Activated T-cell treated with anti-CD3 and anti-CD28 coated beads, Interleukin-2, amount 50 U/mL, for 4 hours (primary cell): ENCODE results near the gene GRM3. TPM values are rescaled to one million over a fixed set of nuclear protein-coding genes. Genes with fewer than 3 reads are reported as not detected.
"Not testable (repeated sequence)": the region's sequence is repeated elsewhere in the genome, so short reads cannot be mapped to it uniquely, and the experiment has no call there.

ENCODE experiments used
- ATAC-seq, 2 donors: fragments of 200-7000 bp; cut with Tn5 transposase; one replicate each; pipeline ENCODE4 v1.10.0; 2021
- DNase-seq: peaks from one replicate; pipeline ENCODE4 v3.0.0-alpha.2; 2020
- H3K27me3 Mint-ChIP-seq: one replicate; pipeline ENCODE4 v1.8.0; 2021; ENCODE audit warnings: low read depth, mixed read lengths
- H3K36me3 Mint-ChIP-seq: one replicate; pipeline ENCODE4 v1.8.0; 2022; ENCODE audit warnings: mixed read lengths; ENCODE audit not compliant: insufficient read depth
- H3K4me1 Mint-ChIP-seq: one replicate; pipeline ENCODE4 v1.8.0; 2021; ENCODE audit warnings: low read depth, mixed read lengths
- H3K4me3 Mint-ChIP-seq: one replicate; pipeline ENCODE4 v1.8.0; 2021; ENCODE audit warnings: mild to moderate bottlenecking, moderate library complexity, mixed read lengths
- H3K9me3 Mint-ChIP-seq: one replicate; pipeline ENCODE4 v1.8.0; 2021; ENCODE audit warnings: mixed read lengths
- total RNA-seq, 3 donors: library from RNA; stranded (reverse); gene quantifications; one replicate each; pipeline ENCODE4 v1.2.1, GENCODE V29; 2021

The GRM3 gene
- not detected for total RNA-seq

DNA sequence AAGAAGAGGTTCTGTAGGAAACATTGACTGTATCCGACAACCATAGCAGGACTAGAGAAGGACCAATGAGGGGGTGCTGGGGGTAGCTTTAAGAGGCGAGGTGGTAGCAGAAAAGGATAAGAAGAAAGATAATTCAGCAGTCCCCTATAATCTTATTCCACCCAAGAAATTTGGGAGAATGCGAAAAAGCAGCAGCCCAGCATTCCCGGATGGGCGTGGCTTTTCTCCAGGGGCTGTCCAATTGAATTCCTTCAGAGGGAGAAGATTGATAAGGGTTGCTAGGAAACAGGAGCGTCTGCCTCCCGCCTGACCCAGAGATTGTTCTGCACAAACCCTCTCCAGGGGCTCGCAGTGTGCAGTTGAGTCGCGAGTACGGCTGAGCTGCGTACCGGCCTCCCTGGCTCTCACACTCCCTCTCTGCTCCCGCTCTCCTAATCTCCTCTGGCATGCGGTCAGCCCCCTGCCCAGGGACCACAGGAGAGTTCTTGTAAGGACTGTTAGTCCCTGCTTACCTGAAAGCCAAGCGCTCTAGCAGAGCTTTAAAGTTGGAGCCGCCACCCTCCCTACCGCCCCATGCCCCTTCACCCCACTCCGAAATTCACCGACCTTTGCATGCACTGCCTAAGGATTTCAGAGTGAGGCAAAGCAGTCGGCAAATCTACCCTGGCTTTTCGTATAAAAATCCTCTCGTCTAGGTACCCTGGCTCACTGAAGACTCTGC, at the start of gene GRM3:
Gene GRM3, plus strand, starts transcription at position 349 of the 721 bp plus-strand sequence. CDS start 121,237 bp downstream, outside the sequence.
- H3K9me3 Mint-ChIP-seq, result no peaks in the 10 kb centered on the region
- DNase-seq, result no peak
- H3K27me3 Mint-ChIP-seq, result peaks cover 26% of the 10 kb centered on the region
- H3K36me3 Mint-ChIP-seq, result no peaks in the 10 kb centered on the region
- no peak within 1 kb of the TSS for H3K4me3 Mint-ChIP-seq
- H3K4me1 Mint-ChIP-seq, result no peaks in the 10 kb centered on the region
- no peak for ATAC-seq

DNA sequence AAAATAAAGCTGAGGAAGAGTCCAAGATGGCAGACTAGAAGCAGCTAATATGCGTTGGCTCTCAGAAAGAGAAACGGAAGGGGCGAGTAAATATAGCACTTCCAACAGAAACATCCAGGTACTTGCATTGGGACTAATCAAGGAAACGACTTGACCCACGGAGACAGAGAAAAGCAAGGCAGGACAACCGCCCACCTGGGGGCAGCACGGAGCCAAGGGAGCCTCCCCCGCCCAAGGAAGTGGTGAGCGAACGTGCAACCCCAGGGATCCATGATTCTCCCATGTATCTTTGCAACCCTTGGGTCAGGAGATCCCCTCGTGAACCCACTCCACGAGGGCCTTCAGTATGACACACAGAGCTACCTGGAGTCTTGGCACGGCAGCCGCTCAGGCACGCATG, 45.4 kb upstream of the GRM3 start:
- DNase-seq, result no peak

DNA sequence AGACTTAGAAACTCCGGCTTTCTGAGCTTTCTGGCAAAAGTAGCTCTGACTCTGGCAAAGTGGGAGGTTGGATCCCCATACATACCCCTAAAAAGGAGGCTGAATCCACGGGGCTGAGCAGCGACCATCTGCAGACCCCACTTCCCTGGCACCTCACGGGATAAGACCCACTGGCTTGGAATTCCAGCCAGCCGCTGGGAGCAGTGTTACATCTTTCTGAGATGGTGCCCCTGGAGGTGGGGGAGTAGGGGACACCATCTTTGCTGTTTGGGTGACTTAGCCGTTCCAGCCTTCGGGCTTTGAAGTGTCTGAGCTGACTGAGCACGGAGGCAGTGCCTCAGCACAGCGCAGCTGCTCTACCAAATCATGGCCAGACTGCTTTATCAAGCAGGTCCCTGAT, 45.0 kb upstream of the GRM3 start:
- ATAC-seq (no peak), DNase-seq (no peak)
- Mint-ChIP-seq H3K9me3 (peaks cover 4% of the 10 kb centered on the region), H3K4me3 (no peak overlapping the region), H3K27me3 (no peaks in the 10 kb centered on the region), H3K4me1 (no peaks in the 10 kb centered on the region), H3K36me3 (no peaks in the 10 kb centered on the region)

More for the DNA sequence above, 45.4 kb upstream of the GRM3 start:
- Mint-ChIP-seq H3K27me3 (no peaks in the 10 kb centered on the region), H3K4me1 (no peaks in the 10 kb centered on the region), H3K9me3 (peaks cover 4% of the 10 kb centered on the region), H3K4me3 (no peak overlapping the region), H3K36me3 (no peaks in the 10 kb centered on the region)
- ATAC-seq, result no peak

DNA sequence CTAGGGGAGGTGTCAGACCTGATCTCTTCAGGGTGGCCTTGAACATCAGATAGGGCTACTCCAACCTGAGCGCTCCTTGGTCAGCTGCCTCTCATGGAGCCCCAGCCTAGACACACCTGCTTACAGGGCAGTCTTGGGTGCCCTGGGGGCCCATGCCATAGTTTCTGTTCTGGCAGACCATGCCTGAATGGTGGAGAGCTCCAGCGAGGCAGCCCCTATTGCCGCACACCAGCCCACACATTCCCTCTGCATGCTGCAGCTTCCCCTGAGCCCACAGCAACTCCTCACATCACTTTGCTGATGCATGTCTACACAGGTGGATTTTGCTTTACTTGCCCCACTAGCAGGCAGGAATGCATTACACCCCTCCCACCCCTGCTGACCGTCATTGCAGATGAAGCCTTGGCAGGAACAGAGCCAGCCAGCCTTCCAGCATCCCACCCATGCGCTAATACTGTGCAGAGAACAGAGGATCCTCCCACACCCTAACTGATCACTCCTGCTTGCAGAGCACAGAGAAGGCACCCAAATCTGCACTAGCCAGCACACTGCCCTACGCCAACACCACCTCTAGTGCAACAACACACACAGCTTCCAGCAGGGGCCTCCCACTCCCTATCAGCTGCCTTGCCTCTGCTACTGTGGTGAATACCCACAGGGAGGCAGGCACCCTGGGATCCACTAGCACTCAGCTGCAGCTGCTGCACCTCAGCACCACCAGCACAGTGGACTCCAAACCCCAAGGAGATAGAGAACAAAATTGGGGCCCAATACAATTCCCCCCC, 43.0 kb upstream of the GRM3 start:
- no peaks in the 10 kb centered on the region for H3K4me1 Mint-ChIP-seq
- ATAC-seq (no peak), DNase-seq (no peak)
- no peak overlapping the region for H3K4me3 Mint-ChIP-seq
- no peaks in the 10 kb centered on the region for H3K36me3 Mint-ChIP-seq
- no peaks in the 10 kb centered on the region for H3K27me3 Mint-ChIP-seq
- H3K9me3 Mint-ChIP-seq, result peaks cover 4% of the 10 kb centered on the region

DNA sequence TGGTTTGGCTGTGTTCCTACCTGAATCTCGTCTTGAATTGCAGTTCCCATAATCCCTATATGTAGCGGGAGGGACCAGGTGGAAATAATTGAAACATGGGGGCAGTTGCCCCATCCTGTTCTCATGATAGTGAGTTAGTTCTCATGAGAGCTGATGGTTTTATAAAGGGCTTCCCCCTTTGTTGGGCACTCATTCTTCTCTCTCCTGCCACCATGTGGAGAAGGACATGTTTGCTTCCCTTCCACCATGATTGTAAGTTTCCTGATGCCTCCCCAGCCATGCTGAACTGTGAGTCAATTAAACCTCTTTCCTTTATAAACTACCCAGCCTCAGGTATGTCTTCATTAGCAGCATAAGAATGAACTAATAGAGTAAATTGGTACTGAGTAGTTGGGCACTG, 28.0 kb upstream of the GRM3 start:
- not testable (repeated sequence) for DNase-seq, ATAC-seq, H3K4me1 Mint-ChIP-seq, H3K36me3 Mint-ChIP-seq, H3K27me3 Mint-ChIP-seq, H3K4me3 Mint-ChIP-seq
- H3K9me3 Mint-ChIP-seq, result peaks cover 26% of the 10 kb centered on the region

DNA sequence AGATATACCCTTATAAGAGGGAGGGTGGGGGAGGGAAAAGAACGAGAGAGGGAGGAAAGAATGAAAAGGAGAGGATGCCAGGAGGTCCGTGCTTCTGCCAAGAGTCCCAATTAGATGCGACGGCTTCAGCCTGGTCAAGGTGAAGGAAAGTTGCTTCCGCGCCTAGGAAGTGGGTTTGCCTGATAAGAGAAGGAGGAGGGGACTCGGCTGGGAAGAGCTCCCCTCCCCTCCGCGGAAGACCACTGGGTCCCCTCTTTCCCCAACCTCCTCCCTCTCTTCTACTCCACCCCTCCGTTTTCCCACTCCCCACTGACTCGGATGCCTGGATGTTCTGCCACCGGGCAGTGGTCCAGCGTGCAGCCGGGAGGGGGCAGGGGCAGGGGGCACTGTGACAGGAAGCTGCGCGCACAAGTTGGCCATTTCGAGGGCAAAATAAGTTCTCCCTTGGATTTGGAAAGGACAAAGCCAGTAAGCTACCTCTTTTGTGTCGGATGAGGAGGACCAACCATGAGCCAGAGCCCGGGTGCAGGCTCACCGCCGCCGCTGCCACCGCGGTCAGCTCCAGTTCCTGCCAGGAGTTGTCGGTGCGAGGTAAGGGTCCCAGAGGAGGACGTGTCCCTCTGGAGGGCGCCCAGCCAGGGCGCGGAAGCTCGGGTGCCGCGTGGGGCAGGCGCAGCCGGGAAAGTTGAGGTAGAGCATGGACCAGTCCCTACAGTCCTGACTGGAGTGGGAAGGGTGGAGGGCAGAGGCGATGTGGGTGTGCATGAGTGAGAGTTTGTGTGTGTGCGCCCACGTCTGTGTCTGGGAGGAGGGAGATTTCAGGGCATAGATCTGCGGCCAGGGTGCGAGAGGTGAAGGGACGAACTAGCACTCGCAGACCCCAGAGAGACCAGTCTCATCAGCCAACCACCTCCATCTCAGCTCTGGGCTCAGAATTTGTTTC, 844 bp downstream of the GRM3 start:
- ATAC-seq, result no peak
- Mint-ChIP-seq H3K27me3 (peaks cover 26% of the 10 kb centered on the region), H3K36me3 (no peaks in the 10 kb centered on the region), H3K9me3 (no peaks in the 10 kb centered on the region), H3K4me1 (no peaks in the 10 kb centered on the region), H3K4me3 (no peak overlapping the region)
- DNase-seq, result no peak

DNA sequence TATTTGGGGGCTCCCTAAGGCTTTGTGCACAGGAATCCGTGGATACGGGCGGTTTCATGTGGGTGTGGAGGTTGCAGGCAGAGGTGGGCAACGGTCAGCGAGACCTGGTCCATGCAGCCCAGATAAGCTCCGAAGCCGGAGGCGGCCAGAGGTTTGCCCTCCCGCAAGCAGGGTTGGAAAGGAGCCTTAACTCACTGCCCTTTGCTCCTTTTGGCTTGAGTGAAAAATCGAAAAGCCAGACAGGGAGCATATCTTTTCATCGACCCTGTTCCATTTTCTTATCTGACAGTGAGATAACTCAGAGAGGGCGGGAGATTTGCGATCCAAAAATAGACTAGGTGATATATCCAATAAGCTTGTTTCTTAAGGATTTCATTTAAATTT, 1.5 kb downstream of the GRM3 start:
- Mint-ChIP-seq H3K9me3 (no peaks in the 10 kb centered on the region), H3K4me3 (no peak overlapping the region), H3K4me1 (no peaks in the 10 kb centered on the region), H3K27me3 (peaks cover 26% of the 10 kb centered on the region), H3K36me3 (no peaks in the 10 kb centered on the region)
- ATAC-seq, result no peak
- no peak for DNase-seq

DNA sequence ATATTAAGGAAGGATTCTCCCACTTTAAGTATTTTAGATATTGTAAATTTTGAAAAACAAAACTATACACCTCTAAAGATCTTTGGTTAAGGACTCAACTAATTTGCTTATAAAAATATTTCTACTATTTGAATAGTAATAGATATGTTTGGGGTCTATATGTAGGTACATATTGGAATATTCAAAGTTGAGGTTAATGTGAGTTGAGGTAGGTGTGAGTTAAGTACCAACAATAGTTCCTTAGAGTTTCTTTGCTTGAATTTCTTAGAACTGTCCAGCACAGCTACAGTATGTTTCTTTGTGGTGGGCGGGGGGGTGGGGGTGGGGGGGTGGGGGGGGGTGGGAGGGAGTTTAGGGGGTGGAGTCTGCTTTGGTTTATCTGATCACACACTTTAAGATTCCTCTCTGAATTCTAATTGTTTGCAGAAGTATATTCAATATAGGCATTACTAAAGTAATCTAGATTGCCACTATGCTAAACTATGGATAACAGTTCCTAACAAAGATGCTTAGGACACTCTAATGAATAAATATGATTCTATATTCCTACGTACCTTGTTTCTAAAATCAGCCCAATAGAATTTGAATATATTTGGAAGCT, 2.1 kb downstream of the GRM3 start:
- no peak overlapping the region for H3K4me3 Mint-ChIP-seq
- H3K9me3 Mint-ChIP-seq, result no peaks in the 10 kb centered on the region
- ATAC-seq, result no peak
- no peak for DNase-seq
- H3K27me3 Mint-ChIP-seq, result peaks cover 26% of the 10 kb centered on the region
- no peaks in the 10 kb centered on the region for H3K36me3 Mint-ChIP-seq
- no peaks in the 10 kb centered on the region for H3K4me1 Mint-ChIP-seq

DNA sequence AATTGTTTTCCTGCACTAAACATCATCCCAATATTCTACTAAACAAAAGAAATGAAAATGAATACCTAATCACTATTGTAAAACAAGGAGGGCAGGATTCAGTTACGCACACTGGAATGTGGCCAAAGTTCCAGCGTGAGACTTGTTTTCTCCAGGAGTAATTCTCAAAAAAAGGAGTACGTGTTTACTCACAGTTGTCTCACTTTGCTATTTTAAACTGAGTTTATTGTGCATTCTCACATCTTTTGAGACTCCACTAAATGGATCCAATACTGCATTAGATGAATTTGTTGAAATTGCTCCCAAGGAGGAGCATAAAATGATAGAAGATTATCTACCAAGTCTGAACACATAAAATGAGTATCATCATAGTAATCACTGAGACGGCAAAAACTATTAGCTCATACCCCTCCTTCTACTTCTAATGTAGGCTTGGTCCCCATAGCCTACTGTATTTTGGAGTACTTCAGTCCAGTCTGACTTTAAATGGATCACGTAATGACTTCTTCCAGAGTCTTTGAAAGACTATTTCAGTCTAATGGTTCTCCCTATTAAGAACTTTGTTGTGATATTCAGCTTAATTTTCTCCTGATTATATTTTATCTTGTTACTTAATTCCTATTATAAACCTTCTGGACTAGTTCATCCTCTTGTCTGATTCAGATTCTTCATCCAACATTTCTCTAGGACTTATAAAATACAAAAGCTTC, 3.8 kb downstream of the GRM3 start:
- H3K27me3 Mint-ChIP-seq, result peaks cover 22% of the 10 kb centered on the region
- DNase-seq (no peak), ATAC-seq (no peak)
- H3K9me3 Mint-ChIP-seq, result no peaks in the 10 kb centered on the region
- H3K36me3 Mint-ChIP-seq, result no peaks in the 10 kb centered on the region
- no peak overlapping the region for H3K4me3 Mint-ChIP-seq
- H3K4me1 Mint-ChIP-seq, result no peaks in the 10 kb centered on the region

DNA sequence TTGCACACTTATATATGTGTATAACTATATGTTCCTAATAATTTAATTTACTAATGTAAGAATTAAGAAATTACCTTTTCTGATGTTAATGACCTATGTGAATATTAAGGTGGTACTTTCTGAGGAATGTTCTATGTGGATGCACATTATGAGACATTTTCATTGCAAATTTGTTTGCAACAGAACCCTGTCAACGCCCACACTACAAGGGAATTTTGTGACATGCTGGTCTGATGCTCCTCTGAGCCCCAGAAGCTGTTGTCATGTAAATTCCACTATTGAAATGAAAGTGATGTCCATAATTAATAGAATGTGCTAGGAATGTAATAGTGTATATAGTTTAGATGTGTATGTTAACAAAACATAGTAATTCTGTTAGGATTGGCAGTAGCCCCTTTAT, 4.5 kb downstream of the GRM3 start:
- Mint-ChIP-seq H3K27me3 (peaks cover 22% of the 10 kb centered on the region), H3K36me3 (no peaks in the 10 kb centered on the region)

DNA sequence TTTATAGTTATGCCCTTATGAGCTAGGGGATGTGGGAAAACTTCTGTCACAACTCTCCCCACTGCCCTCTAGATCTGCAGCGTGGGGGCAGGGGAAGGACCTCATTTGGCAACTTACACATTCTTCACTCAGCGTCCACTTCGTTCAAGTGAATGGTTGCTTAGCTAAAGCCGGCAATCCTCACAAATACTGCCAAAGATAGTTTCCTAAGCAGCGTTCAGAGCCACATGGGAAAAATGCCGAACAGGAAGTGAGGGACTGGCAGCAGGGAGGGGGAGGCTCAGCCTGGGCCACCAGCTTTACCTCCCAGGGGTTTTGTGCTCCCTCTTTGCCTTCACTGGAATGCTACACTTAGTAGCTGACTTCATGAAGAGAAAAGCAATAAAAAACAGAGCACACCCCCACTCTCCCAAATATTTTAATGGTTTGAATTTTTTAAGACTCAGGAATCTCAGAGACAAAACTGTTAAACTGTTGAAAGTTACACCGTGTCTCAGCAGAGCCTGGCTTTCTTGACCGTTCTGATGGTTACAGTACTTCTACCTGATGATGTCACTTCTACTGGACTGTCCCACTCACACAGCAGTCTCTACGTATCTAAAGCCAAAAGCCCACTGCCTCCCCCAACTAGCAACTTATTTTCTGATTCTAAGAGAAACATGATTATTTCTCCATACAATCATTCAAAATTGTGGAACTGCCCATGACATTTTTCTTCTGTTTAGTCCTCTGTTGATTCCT, 10.4 kb downstream of the GRM3 start:
- DNase-seq, result no peak
- Mint-ChIP-seq H3K9me3 (no peaks in the 10 kb centered on the region), H3K4me3 (no peak overlapping the region), H3K27me3 (no peaks in the 10 kb centered on the region), H3K4me1 (no peaks in the 10 kb centered on the region), H3K36me3 (no peaks in the 10 kb centered on the region)
- ATAC-seq, result no peak

More for the DNA sequence above, 4.5 kb downstream of the GRM3 start:
- Mint-ChIP-seq H3K9me3 (no peaks in the 10 kb centered on the region), H3K4me1 (no peaks in the 10 kb centered on the region), H3K4me3 (no peak overlapping the region)
- ATAC-seq, result no peak
- DNase-seq, result no peak

DNA sequence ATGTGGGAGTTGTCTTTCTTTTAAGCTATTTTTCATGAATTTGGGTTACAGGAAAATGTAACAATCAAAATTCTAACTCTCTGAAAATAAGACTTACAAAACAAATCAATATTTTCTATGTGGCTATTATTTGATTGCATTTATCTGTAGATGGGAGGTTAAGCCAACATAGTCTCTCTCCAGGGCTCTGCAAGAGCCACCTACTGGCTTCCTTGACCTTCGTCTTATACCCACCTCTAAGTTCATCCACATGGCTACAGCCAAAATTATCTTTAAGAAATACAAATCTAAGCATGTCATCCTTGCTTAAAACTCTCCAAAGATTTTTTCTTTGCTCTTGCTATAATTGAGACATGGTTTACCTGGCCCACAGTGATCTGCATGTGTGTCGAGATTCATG, 14.2 kb downstream of the GRM3 start:
- Mint-ChIP-seq H3K36me3 (no peaks in the 10 kb centered on the region), H3K4me1 (no peaks in the 10 kb centered on the region), H3K27me3 (no peaks in the 10 kb centered on the region), H3K4me3 (no peak overlapping the region), H3K9me3 (no peaks in the 10 kb centered on the region)
- no peak for ATAC-seq
- DNase-seq, result no peak

DNA sequence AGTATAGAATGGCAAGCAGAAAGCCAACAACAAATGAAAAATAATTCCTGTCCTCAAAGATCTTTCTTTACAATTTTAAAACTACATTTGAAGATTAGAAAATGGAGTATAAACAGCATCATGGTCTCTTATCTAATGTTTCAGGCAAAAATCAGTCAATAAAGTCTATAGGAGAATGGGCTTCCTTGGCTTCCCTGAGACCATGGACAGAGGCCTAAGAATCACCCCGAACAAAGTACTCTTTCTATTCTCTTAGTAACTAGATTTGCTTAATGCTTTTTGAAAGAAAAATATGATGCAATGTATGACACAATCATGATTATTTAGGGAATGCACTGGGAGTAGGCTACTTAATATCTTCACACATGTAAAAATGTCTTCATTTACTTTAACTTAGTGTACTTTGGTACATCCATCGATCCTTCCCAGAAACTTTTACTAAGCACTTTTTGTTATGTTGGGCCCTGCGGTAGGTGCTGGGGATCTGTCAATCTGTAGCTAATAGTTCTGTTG, 17.3 kb downstream of the GRM3 start:
- ATAC-seq, result no peak
- DNase-seq, result no peak
- Mint-ChIP-seq H3K36me3 (no peaks in the 10 kb centered on the region), H3K4me1 (no peaks in the 10 kb centered on the region), H3K9me3 (no peaks in the 10 kb centered on the region), H3K4me3 (no peak overlapping the region), H3K27me3 (no peaks in the 10 kb centered on the region)
